GM12873 (cell line): ENCODE results near the gene HSPG2.

Experiments
- TF ChIP-seq, protein P1 (sequence below): IDR thresholded peaks from 2 replicates; pipeline ENCODE4 v1.5.1; 2012; ENCODE audit warnings: low read depth, mild to moderate bottlenecking, moderate library complexity, low read length, control low read depth; ENCODE audit not compliant: insufficient read depth; ENCODE audit errors: missing control alignments

HSPG2 gene

DNA sequence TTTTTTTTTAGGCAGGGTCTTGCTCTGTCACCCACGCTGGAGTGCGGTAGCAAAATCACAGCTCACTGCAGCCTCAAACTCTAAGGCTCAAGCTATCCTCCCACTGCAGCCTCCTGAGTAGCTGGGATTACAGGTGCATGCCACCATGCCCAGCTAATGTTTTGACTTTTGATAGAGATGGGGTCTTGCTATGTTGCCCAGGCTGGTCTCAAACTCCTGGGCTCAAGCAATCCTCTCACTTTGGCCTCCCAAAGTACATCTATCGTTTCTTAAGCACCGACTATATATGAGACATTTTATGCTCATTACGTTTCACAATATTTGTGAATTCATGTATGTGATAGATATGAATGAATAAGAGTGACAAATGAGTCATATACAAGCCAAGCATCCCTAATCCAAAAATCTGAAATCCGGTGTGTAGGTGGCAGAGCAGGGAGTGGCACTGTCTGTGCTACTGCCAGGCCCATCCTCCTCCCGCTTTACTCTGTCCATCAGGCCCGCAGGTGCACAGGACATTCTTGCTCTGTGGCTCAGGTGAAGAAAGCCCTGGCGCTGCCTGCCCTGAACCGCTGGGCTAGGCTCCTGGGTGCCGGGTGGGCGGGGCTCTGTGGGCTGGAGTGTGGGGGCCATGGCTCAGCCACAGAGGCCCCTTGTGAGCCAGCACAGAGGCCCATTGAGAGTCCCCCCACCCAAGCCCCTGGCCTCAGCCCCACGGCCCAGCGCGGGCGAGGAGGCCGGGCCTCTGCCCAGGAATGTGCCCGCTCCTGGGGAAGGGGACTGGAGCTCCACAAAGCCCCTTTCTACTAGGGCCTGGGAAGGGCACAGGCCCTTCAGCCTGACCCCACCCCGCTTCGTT is 45.3 kb downstream of the HSPG2 start:
- TF ChIP-seq, protein P1, sequence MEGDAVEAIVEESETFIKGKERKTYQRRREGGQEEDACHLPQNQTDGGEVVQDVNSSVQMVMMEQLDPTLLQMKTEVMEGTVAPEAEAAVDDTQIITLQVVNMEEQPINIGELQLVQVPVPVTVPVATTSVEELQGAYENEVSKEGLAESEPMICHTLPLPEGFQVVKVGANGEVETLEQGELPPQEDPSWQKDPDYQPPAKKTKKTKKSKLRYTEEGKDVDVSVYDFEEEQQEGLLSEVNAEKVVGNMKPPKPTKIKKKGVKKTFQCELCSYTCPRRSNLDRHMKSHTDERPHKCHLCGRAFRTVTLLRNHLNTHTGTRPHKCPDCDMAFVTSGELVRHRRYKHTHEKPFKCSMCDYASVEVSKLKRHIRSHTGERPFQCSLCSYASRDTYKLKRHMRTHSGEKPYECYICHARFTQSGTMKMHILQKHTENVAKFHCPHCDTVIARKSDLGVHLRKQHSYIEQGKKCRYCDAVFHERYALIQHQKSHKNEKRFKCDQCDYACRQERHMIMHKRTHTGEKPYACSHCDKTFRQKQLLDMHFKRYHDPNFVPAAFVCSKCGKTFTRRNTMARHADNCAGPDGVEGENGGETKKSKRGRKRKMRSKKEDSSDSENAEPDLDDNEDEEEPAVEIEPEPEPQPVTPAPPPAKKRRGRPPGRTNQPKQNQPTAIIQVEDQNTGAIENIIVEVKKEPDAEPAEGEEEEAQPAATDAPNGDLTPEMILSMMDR = no peak

DNA sequence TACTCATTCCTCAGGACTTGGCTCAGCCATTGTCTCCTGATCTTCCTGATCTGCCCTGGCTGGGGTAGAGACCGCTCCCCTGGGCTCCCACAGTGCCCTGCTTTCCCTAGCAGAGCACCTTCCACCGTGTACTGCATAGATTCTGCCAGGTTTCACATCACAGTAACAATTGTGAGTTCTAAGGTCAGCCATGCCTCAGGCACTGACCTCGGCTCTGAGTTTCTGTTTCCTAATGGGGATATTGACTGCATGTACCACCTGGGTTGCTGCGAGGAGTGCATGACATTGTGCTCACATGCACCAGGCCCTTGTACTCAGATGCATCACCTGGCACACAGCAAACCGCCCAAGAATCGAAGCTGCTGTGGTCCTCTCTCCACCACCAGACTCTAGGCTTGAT is 46.0 kb downstream of the HSPG2 start:
- TF ChIP-seq, protein P1 = no peak

DNA sequence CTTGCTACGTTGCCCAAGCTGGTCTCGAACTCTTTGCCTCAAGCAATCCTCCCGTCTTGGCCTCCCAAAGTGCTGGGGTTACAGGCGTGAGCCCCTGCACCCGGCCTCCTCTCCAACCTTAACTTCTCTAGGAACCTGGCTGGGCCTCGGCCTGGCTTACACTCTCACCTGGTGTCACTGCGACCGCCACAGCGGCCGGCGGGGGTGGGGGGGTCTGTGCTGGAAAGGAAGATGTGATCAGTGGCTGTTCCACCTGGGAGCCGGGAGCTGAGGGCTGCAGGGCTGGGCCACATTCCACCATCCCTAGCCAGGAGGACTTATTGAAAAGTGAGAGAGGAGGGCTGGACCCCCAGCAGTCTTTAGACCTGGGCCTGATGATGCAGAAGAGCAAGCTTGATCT is 48.6 kb downstream of the HSPG2 start:
- TF ChIP-seq, protein P1 = no peak

DNA sequence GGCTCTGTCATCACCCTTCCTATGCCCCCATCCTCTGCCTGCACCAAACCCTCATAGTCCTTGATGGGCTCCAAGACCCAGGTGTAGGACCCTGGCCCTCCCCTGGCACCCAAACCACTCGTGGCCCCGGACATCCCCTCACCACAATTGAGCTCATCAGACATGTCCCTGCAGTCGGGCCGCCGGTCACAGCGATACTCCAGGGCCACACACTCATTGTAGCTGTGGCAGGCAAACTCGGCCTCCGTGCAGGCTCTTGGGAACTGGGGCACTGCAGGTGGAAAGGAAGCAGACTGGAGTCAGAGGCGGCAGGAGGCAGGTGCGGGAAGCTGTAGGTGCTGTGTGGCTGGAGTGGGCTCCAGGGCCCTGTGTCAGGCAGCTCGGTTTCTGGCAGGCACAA is 49.3 kb downstream of the HSPG2 start:
- TF ChIP-seq, protein P1 = no peak

DNA sequence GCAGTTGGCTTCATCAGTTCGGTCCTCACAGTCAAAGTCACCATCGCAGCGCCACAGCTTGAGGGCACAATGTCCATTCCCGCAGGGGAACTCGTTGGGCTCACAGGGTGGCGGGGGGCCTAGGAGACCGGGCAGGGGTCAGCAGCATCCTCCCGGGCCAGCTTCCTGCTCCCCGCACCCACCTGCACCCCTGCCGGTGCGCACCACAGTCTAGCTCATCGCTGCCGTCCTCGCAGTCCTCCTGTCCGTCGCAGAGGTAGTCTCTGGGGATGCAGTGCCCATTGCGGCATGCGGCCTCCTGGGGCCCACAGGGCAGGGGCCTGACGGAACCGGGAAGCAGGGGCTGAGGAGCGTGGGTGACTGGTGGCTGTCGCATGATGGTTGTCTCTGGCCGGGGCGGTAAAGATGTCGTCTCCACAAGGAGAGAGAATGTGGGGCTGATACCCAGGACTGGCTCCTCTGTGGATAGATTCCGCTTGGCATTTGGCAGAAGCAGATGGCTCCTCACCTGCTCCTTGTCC is 49.8 kb downstream of the HSPG2 start:
- TF ChIP-seq, protein P1 = no peak

DNA sequence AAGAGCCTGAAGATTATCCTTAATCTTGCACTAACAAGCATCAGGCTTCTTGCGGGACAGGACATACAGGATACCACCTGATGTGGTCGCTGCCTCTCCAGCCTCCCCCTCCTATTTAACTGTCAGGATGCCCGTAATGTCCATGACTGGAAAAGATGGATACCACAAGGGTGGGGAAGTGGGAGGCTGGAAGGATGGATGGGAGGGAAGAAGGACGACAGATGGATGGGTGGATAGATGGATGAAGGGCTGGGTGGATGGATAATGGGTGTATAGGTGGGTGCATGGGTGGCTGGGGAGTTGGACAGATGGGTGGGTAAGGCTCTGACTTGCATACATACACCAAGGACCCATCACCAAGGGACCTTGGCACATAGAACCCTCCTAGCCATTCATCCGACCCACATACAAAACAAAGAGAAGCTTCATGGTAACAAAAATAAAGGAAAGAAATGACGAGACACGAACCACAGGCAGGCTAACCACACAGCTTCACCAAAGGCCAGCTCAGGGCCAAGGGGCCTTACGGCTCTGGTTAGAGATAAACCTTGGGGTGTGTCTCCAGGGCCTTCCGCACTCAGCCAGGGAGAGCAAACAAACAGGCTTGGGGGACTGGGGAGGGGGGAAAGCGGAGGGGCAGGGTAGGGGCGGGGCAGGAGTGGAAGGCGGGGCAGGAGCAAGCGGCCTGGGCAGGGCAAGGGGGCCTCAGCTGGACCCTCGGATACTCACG is 50.5 kb downstream of the HSPG2 start:
- TF ChIP-seq, protein P1 = no peak

DNA sequence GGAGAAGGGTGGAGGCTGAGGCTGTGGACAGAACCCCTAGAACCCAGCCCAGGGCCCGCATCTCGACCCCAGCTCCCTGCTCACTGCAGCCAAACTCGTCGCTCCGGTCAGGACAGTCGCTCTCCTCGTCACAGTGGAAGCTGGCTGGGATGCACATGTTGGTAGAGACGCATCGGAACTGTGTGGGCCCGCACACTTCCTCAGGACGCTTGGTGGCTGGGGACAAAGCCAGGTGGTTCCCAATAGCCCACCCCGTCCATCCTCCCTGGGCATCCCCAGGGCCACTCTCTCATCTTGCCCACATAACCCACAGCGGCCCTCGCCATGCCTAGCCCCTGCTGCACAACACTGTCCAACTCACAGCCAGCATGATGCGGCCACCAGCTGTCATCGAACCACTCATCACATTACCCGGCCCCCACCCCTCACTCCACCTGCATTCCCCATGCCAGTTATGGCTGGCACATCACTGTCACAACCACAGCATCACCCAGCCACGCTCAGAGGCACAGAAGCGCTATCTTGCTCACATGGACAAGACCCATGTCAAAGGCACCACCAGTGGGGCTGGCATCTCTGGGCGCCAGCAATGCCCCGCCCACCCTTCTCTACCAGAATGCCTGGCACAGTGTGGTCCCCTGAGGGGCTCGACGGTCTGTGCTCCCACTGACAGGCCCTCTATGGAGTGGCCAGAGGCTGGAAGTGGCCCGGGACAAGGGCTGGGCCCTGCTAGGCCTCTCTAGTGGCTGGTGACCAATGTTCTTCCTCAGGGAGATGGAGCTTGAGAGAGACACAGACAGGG is 51.7 kb downstream of the HSPG2 start:
- TF ChIP-seq, protein P1 = no peak
